GM19397 (cell line): ENCODE results near the gene PGBD2.
"Not testable (repeated sequence)": the region's sequence is repeated elsewhere in the genome, so short reads cannot be mapped to it uniquely, and the experiment has no call there.

Source experiments
- ATAC-seq: cut with Tn5 transposase; IDR thresholded peaks from one replicate; pipeline ENCODE4 v1.9.1; 2021; ENCODE audit warnings: mild to moderate bottlenecking, moderate library complexity; ENCODE audit not compliant: unreplicated experiment

Gene PGBD2

GRCh38 chr1:248886237-248886895 lies 19.7 kb upstream of the PGBD2 start:
- ATAC-seq: no peak

- not testable (repeated sequence) for ATAC-seq
These were observed 16.2 kb upstream of the PGBD2 start for GRCh38 chr1:248889914-248890243.

DNA sequence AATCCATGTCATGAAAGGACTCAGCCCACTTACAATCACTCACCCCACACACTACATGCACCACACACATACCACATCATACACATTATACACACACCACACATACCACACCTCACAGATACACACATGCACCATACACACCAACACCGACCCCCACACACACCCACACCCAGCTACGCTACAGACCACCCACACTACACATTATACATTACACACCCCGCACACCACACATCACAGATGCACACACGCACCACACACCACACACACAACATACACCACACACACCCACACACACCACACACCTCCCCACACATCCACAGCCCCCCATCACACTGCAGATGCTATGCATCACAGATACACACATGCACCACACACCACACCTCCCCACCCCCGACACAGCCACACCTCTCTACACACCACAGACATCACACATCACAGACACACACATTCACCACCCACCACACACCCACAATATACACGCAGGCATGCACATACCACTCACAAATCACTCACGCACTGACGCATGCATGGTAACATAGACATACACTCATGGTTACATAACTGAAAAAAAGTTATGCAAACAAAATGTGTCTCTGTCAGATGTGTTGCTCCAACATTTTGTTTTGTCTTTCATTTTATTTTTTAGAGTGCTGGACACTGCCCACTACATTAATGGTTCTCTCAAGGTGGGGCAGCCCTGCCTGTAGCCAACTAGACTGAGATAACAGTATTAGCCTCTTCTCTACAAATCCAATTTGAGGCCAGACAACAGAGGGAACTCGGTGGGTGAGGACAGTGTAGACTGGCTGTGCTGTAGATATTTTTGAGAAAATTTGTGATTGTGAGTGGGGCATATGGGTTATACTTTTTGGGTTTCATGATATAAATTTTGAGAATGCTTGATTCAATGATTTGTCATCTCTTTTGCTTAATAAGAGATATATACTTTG lies 15.2 kb upstream of the PGBD2 start:
- no peak for ATAC-seq

DNA sequence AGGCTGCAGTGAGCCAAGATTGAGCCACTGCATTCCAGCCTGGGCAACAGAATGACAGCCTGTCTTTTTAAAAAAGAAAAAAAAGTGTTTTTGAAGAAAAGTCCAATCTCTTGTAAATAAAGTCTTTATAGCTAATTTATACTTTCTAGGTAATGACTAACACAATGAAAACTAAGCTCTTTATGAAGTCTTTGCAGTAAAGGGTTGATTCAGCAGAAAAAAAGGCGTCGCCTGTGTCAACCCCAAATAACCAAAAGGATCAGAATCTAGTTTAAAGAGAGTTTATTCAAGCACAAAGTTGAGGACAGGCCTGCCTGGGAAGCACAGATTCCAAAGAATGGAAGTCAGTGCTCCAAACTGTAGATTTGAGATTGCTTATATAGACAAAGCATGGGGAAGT lies 14.3 kb upstream of the PGBD2 start:
- ATAC-seq: no peak

- no peak for ATAC-seq
These were observed 13.4 kb upstream of the PGBD2 start for GRCh38 chr1:248892590-248892989.

DNA sequence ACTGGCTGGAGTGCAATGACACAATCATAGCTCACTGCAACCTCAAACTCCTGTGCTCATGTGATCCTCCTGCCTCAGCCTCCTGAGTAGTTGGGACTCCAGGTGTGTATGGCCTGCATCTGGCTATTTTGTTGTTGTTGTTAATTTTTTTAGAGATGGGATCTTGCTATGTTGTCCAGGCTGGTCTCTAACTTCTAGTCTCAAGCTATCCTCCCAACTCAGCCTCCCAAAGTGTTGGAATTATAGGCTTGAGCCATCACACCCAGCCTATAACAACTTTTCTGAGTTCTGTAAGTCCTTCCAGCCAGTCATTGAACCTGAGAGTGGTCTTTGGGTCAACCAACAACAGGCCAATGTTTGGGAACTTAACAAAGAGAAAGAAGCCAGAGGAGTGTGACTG lies 11.2 kb upstream of the PGBD2 start:
- no peak for ATAC-seq

DNA sequence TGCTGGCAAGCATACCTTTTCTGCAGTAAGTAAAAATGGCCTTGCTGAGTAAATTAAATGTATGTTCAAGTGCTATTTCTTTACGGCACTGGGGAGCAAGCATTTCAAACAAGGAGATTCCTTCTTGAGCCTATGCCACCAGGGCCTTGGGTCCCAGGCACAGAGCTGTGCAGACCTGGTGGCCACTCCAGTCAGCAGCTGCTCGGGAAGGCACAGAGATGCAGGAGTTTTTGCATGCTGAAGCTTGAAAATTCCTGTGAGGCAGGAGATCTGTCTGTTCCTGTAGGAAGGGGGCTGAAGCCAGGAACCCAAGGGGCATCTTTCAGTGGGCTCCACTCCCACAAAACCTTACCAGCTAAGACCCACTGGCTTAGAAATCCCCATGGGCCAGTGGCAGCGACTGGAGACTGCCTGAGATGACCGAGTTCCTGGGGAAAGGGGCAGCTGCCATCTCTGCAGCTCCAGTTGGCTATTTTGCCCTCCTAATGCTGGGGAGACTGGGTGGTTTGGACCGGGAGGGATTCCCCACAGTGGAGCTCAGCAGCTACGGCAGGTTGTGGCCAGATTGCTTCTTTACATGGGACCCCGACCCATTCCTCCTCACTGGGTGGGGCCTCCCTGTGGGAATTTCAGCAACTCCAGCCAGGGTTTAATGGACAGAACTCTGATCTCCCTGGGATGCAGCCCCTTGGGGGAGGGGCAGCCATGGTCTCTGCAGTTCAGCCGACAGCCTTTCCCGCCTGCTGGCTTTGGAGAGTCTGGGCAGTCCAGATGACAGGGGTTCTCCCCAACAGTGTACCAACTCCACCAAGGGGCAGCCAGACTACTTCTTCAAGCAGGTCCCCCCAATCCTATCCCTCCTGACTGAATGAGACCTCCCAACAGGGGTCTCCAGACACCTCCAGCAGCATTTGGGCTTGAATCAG lies 8.4 kb upstream of the PGBD2 start:
- no peak for ATAC-seq

DNA sequence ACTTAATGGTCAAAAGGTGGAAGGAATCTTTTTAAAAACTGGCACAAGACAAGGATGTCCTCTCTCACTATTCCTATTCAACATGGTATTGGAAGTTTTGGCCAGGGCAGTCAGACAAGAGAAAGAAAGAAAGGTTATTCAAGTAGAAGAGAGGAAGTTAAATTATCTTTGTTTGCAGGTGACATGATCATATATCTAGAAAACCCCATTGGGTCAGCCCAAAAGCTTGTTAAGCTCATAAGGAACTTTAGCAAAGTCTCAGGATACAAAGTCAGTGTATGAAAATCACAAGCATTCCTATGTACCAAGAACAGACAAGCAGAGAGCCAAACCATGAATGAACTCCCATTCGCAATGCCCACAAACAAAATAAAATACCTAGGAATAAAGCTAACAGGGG lies 5.4 kb upstream of the PGBD2 start:
- no peak for ATAC-seq

GRCh38 chr1:248901578-248901977 lies 4.5 kb upstream of the PGBD2 start:
- no peak for ATAC-seq

DNA sequence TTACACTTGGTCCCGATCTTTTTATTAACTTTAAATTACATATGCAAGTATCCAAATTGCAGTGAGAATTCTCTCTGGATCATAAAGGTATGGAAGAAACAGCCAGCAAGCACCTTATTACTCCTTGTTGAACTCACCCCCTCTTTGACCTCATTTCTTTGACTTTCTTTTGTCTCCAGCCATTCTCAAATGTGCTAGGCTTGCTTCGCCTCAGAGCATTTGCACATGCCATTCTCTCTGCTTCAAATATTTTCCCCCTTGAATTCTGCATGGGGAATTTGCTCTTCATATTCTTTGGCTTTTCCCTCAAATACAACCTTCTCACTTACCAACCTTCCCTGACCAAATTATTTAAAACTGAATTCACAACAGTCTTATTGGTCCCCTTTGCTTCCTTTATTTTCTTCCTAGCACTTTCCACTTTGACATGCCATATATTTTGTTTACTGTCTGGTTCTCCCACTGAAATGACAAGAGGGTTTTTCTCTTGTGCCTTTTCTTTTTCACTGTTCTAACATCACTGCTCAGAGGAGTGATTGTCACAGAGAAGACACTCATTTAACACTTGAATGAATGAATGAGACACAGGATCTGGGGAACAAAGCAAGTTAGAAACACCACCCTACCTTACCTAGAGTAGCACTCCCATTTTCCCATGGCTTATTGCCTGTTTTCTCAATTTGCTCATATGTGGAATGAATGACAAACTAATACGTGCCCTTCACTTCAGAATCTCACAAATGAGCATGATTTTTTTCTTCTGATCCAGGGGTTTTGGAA lies 1.4 kb upstream of the PGBD2 start:
- no peak for ATAC-seq

GRCh38 chr1:248905662-248906008 lies 400 bp upstream of the PGBD2 start:
- ATAC-seq: no peak

- ATAC-seq: peak; percentile 16
These were observed 972 bp downstream of the PGBD2 start for GRCh38 chr1:248906753-248907661.

- no peak for ATAC-seq
These were observed 4.7 kb downstream of the PGBD2 start for GRCh38 chr1:248910761-248911160.

DNA sequence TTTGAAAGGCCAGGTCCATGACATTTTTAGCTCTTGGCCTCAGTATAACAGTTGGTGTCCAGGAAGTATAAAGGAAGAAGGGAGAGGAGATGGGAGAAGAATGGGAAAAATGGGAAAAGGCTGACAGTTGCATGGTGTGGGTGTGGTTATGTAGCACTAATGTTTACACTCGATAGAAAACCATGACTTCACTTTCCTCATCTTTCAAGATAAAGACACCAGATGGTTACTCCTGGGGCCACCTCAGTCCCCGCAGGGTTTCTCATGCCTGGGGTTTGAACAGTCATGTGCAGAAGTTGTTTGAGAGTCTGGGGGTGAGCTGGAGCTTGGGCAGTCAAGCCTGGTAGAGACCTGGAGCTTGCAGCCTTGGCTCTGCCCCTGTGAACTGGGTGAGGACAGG lies 7.9 kb downstream of the PGBD2 start:
- ATAC-seq: no peak

GRCh38 chr1:248914796-248915381 lies 8.9 kb downstream of the PGBD2 start:
- ATAC-seq: no peak

DNA sequence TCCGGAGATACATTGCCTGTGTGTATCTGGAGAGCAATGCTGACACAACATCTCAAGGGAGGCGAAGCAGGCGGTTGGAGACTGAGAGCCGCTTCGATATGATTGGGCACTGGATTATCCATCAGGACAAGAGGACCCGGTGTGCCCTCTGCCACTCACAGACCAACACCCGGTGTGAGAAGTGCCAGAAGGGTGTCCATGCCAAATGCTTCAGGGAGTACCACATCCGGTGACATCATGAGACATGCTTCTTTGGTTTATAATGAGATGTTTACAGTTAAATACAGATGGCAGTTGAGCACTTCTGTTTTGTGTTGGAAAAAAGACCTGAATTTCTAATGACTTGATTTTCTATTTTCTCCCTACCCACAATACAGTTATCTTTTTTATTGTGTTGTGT lies 12.1 kb downstream of the PGBD2 start:
- ATAC-seq: no peak

- no peak for ATAC-seq
These were observed 17.6 kb downstream of the PGBD2 start for GRCh38 chr1:248923352-248924338.
